ENCODE results near the gene TUBA4A. TPM values are rescaled to one million over a fixed set of nuclear protein-coding genes. Genes with fewer than 3 reads are reported as not detected.

The TUBA4A gene
- polyA plus RNA-seq, 1 donor from 2014 or later, result not detected

GRCh38 chr2:219207884-219208740, 45.6 kb downstream of the TUBA4A start:
- H3K9ac ChIP-seq (ENCODE audit: low read length), result peak overlapping the region; percentile 90
- peak overlapping the region; percentile 78 for H3K4me3 ChIP-seq (ENCODE audit: low read length)
- no peaks in the 10 kb centered on the region for H3K9me3 ChIP-seq (ENCODE audit: low read length)
- no peaks in the 10 kb centered on the region for H3K9me2 ChIP-seq (ENCODE audit: insufficient read depth, low read length)
- no peaks in the 10 kb centered on the region for H3K27me3 ChIP-seq (ENCODE audit: insufficient read depth, low read depth, low read length)
- H3K27ac ChIP-seq (ENCODE audit: low read length), result no peak overlapping the region
- H3K36me3 ChIP-seq (ENCODE audit: insufficient read depth, low read length), result no peaks in the 10 kb centered on the region
- no peak overlapping the region for H3K4me2 ChIP-seq (ENCODE audit: low read length)
- H3K79me2 ChIP-seq (replicated peaks; ENCODE audit: insufficient read depth, low read length), result no peaks in the 10 kb centered on the region
- H4K20me1 ChIP-seq (ENCODE audit: insufficient read depth), result no peaks in the 10 kb centered on the region
- TF ChIP-seq EP300 (conservative IDR thresholded peaks at IDR 0.05; ENCODE audit: poor library complexity, severe bottlenecking), result no peak
- TF ChIP-seq MXI1 (conservative IDR thresholded peaks at IDR 0.05; ENCODE audit: poor library complexity, severe bottlenecking), result no peak
- TF ChIP-seq POLR2AphosphoS5 (IDR thresholded peaks at IDR 0.05), result no peak
- TF ChIP-seq CTCF (IDR thresholded peaks at IDR 0.05; ENCODE audit: poor library complexity, severe bottlenecking), result no peak
- no peak for TF ChIP-seq SMC3 (conservative IDR thresholded peaks at IDR 0.05; ENCODE audit: poor library complexity)
- TF ChIP-seq EZH2 (IDR thresholded peaks at IDR 0.05; ENCODE audit: borderline replicate concordance, insufficient read depth, low read length, poor library complexity, severe bottlenecking), result no peak
- TF ChIP-seq REST (IDR thresholded peaks at IDR 0.05; ENCODE audit: borderline replicate concordance), result no peak
- TF ChIP-seq RAD21 (conservative IDR thresholded peaks at IDR 0.05), result no peak
- TF ChIP-seq TAF1 (IDR thresholded peaks at IDR 0.05; ENCODE audit: low read depth), result no peak
- no peaks in the 10 kb centered on the region for H3F3A ChIP-seq (ENCODE audit: insufficient read depth, low read length, poor library complexity, severe bottlenecking)
- H2AFZ ChIP-seq (ENCODE audit: low read depth, low read length), result no peak overlapping the region

- Histone ChIP-seq H3K27ac (ENCODE audit: low read length) (peak overlapping the region; percentile 96), H3K9me3 (ENCODE audit: low read length) (no peaks in the 10 kb centered on the region), H3K36me3 (ENCODE audit: insufficient read depth, low read length) (no peaks in the 10 kb centered on the region), H3F3A (ENCODE audit: insufficient read depth, low read length, poor library complexity, severe bottlenecking) (no peaks in the 10 kb centered on the region), H3K9me2 (ENCODE audit: insufficient read depth, low read length) (no peaks in the 10 kb centered on the region), H3K79me2 (replicated peaks; ENCODE audit: insufficient read depth, low read length) (no peaks in the 10 kb centered on the region), H3K4me2 (ENCODE audit: low read length) (peak overlapping the region; percentile 95), H2AFZ (ENCODE audit: low read depth, low read length) (peak overlapping the region; percentile 40), H4K20me1 (ENCODE audit: insufficient read depth) (no peaks in the 10 kb centered on the region), H3K27me3 (ENCODE audit: insufficient read depth, low read depth, low read length) (no peaks in the 10 kb centered on the region), H3K9ac (ENCODE audit: low read length) (peak overlapping the region; percentile 90), H3K4me3 (ENCODE audit: low read length) (peak overlapping the region; percentile 78)
- no peak for TF ChIP-seq TAF1 (IDR thresholded peaks at IDR 0.05; ENCODE audit: low read depth)
- TF ChIP-seq MXI1 (conservative IDR thresholded peaks at IDR 0.05; ENCODE audit: poor library complexity, severe bottlenecking), result peak; percentile 63
- no peak for TF ChIP-seq SMC3 (conservative IDR thresholded peaks at IDR 0.05; ENCODE audit: poor library complexity)
- no peak for TF ChIP-seq REST (IDR thresholded peaks at IDR 0.05; ENCODE audit: borderline replicate concordance)
- TF ChIP-seq RAD21 (conservative IDR thresholded peaks at IDR 0.05), result no peak
- TF ChIP-seq EZH2 (IDR thresholded peaks at IDR 0.05; ENCODE audit: borderline replicate concordance, insufficient read depth, low read length, poor library complexity, severe bottlenecking), result no peak
- no peak for TF ChIP-seq POLR2AphosphoS5 (IDR thresholded peaks at IDR 0.05)
These were observed 46.4 kb downstream of the TUBA4A start for GRCh38 chr2:219207134-219207883.

Data from neural cell (in vitro differentiated cells).